Adrenal gland (tissue), 5 donors: ENCODE data around the gene LRRC37A2.
"Not testable (repeated sequence)": the region's sequence is repeated elsewhere in the genome, so short reads cannot be mapped to it uniquely, and the experiment has no call there.

Experiments used
- POLR2A ChIP-seq, 2 donors: fragments of 450-650 bp; IDR thresholded peaks; one replicate each; pipeline ENCODE4 v1.6.1; 2017; ENCODE audit warnings: antibody characterized with exemption in 2 of 2, mild to moderate bottlenecking in 2 of 2, moderate library complexity in 1 of 2
- TF ChIP-seq, protein P1 (sequence below), 6 experiments: fragments of 450-650 bp in 4 of 6; fragments of 200-600 bp in 2 of 6; sonication (generic) in 1 of 6; IDR thresholded peaks; 1 replicate in 5 of 6; 2 replicates in 1 of 6; pipeline versions ENCODE4 v1.5.1 to v1.8.0; 2016 to 2021; ENCODE audit warnings: antibody characterized with exemption in 6 of 6, mild to moderate bottlenecking in 2 of 6, moderate library complexity in 1 of 6
- donor health status: DM: no; HTN: no; CAD: no.

GRCh38 chr17:46512168-46512567 lies at the start of gene LRRC37A2:
- TF ChIP-seq, protein P1, sequence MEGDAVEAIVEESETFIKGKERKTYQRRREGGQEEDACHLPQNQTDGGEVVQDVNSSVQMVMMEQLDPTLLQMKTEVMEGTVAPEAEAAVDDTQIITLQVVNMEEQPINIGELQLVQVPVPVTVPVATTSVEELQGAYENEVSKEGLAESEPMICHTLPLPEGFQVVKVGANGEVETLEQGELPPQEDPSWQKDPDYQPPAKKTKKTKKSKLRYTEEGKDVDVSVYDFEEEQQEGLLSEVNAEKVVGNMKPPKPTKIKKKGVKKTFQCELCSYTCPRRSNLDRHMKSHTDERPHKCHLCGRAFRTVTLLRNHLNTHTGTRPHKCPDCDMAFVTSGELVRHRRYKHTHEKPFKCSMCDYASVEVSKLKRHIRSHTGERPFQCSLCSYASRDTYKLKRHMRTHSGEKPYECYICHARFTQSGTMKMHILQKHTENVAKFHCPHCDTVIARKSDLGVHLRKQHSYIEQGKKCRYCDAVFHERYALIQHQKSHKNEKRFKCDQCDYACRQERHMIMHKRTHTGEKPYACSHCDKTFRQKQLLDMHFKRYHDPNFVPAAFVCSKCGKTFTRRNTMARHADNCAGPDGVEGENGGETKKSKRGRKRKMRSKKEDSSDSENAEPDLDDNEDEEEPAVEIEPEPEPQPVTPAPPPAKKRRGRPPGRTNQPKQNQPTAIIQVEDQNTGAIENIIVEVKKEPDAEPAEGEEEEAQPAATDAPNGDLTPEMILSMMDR (IDR thresholded peaks at IDR 0.05) = not testable (repeated sequence)
- TF ChIP-seq POLR2A (IDR thresholded peaks at IDR 0.05) = not testable (repeated sequence)
